ENCODE data around the gene LRRC63.

DNA sequence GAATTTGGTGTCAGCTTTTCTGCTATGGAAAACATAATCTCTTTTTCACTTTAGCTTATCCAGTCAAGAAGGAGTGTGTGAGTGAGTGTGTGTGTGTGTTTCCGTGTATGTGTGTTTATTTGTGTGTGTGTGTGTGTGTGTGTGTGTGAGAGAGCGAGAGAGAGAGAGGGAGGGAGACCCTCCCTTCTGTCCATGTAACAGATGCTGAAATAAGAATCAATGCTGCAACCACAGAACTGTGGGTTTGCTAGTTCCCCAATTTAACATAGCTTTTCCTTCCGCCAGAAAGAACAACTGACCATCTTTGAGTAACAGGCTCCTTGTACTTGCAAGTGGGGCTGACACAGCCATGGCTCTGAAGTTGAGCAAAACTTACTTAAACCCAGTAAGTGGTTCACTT is 35.0 kb upstream of the LRRC63 start:
- TF ChIP-seq YY1 (IDR thresholded peaks at IDR 0.05; ENCODE audit: low read depth) (no peak), RXRA (IDR thresholded peaks at IDR 0.05; ENCODE audit: borderline replicate concordance, low read depth) (no peak), FOXM1 (IDR thresholded peaks at IDR 0.05; ENCODE audit: low read depth) (no peak), GABPA (IDR thresholded peaks at IDR 0.05; ENCODE audit: low read depth) (no peak), MXI1 (IDR thresholded peaks at IDR 0.05; ENCODE audit: low read depth, low read length) (no peak), TEAD4 (IDR thresholded peaks at IDR 0.05; ENCODE audit: borderline replicate concordance, insufficient read depth) (no peak), RFX5 (IDR thresholded peaks at IDR 0.05; ENCODE audit: low read length) (no peak)
- TF ChIP-seq, protein P1, sequence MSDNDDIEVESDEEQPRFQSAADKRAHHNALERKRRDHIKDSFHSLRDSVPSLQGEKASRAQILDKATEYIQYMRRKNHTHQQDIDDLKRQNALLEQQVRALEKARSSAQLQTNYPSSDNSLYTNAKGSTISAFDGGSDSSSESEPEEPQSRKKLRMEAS (IDR thresholded peaks at IDR 0.05; ENCODE audit: low read depth), result no peak
- TF ChIP-seq, protein P2, sequence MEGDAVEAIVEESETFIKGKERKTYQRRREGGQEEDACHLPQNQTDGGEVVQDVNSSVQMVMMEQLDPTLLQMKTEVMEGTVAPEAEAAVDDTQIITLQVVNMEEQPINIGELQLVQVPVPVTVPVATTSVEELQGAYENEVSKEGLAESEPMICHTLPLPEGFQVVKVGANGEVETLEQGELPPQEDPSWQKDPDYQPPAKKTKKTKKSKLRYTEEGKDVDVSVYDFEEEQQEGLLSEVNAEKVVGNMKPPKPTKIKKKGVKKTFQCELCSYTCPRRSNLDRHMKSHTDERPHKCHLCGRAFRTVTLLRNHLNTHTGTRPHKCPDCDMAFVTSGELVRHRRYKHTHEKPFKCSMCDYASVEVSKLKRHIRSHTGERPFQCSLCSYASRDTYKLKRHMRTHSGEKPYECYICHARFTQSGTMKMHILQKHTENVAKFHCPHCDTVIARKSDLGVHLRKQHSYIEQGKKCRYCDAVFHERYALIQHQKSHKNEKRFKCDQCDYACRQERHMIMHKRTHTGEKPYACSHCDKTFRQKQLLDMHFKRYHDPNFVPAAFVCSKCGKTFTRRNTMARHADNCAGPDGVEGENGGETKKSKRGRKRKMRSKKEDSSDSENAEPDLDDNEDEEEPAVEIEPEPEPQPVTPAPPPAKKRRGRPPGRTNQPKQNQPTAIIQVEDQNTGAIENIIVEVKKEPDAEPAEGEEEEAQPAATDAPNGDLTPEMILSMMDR (IDR thresholded peaks at IDR 0.05), result no peak
- TF ChIP-seq, protein P3, sequence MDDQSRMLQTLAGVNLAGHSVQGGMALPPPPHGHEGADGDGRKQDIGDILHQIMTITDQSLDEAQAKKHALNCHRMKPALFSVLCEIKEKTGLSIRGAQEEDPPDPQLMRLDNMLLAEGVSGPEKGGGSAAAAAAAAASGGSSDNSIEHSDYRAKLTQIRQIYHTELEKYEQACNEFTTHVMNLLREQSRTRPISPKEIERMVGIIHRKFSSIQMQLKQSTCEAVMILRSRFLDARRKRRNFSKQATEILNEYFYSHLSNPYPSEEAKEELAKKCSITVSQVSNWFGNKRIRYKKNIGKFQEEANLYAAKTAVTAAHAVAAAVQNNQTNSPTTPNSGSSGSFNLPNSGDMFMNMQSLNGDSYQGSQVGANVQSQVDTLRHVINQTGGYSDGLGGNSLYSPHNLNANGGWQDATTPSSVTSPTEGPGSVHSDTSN (IDR thresholded peaks at IDR 0.05), result no peak
- TF ChIP-seq, protein P4, sequence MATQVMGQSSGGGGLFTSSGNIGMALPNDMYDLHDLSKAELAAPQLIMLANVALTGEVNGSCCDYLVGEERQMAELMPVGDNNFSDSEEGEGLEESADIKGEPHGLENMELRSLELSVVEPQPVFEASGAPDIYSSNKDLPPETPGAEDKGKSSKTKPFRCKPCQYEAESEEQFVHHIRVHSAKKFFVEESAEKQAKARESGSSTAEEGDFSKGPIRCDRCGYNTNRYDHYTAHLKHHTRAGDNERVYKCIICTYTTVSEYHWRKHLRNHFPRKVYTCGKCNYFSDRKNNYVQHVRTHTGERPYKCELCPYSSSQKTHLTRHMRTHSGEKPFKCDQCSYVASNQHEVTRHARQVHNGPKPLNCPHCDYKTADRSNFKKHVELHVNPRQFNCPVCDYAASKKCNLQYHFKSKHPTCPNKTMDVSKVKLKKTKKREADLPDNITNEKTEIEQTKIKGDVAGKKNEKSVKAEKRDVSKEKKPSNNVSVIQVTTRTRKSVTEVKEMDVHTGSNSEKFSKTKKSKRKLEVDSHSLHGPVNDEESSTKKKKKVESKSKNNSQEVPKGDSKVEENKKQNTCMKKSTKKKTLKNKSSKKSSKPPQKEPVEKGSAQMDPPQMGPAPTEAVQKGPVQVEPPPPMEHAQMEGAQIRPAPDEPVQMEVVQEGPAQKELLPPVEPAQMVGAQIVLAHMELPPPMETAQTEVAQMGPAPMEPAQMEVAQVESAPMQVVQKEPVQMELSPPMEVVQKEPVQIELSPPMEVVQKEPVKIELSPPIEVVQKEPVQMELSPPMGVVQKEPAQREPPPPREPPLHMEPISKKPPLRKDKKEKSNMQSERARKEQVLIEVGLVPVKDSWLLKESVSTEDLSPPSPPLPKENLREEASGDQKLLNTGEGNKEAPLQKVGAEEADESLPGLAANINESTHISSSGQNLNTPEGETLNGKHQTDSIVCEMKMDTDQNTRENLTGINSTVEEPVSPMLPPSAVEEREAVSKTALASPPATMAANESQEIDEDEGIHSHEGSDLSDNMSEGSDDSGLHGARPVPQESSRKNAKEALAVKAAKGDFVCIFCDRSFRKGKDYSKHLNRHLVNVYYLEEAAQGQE (IDR thresholded peaks at IDR 0.05; ENCODE audit: low read depth, low read length), result no peak
